Ramos (cell line): ENCODE results near the gene CLCN7.

Experiments used
- in situ Hi-C: fragments of 300-500 bp; cut with MboI; formaldehyde crosslinking; loops from one replicate; pipeline ENCODE4 v1.14.3; 2022; ENCODE audit warnings: low sequenced_read_pairs; ENCODE audit not compliant: unreplicated experiment

CLCN7 gene, protein sequence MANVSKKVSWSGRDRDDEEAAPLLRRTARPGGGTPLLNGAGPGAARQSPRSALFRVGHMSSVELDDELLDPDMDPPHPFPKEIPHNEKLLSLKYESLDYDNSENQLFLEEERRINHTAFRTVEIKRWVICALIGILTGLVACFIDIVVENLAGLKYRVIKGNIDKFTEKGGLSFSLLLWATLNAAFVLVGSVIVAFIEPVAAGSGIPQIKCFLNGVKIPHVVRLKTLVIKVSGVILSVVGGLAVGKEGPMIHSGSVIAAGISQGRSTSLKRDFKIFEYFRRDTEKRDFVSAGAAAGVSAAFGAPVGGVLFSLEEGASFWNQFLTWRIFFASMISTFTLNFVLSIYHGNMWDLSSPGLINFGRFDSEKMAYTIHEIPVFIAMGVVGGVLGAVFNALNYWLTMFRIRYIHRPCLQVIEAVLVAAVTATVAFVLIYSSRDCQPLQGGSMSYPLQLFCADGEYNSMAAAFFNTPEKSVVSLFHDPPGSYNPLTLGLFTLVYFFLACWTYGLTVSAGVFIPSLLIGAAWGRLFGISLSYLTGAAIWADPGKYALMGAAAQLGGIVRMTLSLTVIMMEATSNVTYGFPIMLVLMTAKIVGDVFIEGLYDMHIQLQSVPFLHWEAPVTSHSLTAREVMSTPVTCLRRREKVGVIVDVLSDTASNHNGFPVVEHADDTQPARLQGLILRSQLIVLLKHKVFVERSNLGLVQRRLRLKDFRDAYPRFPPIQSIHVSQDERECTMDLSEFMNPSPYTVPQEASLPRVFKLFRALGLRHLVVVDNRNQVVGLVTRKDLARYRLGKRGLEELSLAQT

DNA sequence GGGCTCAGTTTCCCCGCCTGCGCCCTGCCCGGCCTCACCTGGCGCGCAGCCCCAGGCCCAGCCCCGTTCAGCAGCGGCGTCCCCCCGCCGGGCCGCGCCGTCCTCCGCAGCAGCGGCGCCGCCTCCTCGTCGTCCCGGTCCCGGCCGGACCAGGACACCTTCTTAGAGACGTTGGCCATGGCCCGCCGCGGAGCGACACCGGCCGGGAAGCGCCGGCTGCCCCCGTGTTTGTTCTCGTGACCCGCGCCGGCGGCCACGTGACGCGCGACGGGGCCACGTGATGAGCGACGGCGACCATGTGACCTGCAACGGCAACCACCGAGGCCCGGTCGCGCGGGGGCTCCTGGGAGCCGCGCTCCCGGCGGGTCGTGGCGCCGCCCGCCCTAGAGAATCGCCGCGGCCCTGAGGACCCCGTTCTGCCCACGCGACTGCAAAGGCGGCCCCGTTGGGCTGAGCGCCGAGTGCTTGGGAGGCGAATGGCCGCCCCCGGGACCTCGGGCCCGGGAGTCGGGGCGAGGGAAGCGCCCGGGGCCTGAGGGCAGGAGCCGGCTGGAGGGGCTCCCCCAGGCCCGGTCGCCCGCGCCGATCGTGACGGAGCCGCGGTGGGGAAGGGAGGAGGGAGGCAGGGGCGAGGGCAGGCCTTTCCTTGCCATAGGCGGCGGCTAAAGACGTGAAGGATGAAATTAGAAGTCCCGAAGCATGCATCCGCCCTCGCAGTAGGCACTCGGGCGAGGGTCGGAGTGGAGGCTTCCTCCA, at the start of gene CLCN7:
Gene CLCN7, minus strand, starts transcription at position 233 of the 756 bp plus-strand sequence. Its CDS starts 54 bp downstream, at position 179.
- in situ Hi-C loops, result no loop called here

DNA sequence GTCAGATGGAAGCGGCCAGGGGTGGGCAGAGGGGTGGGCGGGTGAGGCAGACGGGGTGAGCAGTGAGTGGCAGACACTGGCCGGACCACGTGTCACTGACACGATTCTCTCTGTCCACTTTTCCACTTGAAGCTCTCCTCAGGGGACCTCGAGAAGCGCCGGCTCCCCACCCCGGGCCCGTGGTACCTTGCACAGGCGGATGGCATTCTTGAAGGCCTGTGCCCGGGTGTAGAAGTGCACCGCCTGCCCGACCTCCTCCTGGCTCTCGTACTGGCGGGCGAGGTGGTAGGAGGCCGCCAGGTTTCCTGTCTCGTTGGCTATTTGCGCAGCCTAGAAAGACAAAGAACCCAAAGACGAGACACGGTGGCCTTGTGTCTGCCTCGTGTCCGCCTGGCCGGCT, 49.5 kb upstream of the CLCN7 start:
- in situ Hi-C loops, result no loop called here

DNA sequence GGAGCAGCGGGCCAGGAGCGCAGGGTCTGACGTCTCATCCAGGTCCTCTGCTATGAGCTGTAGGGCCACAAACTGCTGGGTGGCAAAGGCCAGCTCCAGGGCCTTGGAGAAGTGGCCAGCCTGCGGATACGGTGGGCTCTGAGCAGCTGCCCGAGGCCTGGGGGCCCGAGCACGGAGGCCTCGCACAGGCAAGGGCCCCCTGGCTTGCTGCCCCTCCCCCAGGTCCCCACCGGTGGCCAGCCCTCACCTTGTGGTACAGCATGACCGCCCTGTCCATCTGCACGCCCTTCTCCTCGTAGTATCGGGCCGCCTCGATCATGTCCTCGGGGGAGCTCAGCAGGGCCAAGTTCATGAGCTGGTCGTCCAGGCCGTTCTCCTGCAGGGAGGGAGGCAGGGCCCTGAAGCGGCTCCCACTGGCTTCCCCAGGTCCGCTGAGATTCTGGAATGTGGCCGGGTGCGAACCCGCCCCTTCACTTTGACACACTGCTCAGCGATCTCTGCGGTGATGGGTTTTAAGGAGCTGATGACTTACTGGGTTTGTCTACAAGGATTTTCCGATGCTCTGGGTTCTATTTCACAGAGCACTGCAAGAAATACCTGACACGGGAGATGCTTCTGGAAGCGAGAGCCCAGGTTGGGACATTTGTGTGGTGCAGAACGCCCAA, 48.9 kb upstream of the CLCN7 start:
- in situ Hi-C loops, result no loop called here

- in situ Hi-C loops, result no loop called here
These were observed 45.6 kb upstream of the CLCN7 start for GRCh38 chr16:1520461-1520860.

GRCh38 chr16:1519831-1520230, 45.0 kb upstream of the CLCN7 start:
- in situ Hi-C loops, result no loop called here

DNA sequence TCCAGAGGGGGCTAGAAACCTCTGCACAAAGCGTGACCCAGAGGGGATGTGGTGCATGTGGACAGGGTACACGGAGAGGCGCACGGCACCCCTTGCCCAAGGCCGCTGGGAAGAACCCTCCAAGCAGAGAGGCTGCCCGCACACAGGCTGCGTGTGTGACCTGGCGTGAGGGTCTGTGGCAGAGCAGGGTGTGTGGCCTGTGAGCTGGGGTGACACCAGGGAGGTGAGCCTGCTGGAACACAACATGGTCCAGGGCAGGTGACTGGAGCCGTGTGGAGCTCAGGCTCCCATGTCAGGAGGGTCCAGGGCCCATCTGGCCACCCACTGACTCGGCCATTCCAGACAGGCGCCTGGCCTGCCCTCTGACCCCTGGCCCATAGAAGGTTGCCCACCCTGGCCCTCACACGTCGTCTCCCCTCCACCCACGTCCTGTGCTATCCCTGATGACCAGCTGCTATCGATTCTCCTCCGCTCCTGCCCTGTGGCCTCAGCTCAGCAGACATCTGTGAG, 43.9 kb upstream of the CLCN7 start:
- in situ Hi-C loops, result no loop called here

- in situ Hi-C loops, result no loop called here
These were observed 39.7 kb upstream of the CLCN7 start for GRCh38 chr16:1514507-1514906.

GRCh38 chr16:1512774-1513173, 37.9 kb upstream of the CLCN7 start:
- in situ Hi-C loops, result no loop called here

DNA sequence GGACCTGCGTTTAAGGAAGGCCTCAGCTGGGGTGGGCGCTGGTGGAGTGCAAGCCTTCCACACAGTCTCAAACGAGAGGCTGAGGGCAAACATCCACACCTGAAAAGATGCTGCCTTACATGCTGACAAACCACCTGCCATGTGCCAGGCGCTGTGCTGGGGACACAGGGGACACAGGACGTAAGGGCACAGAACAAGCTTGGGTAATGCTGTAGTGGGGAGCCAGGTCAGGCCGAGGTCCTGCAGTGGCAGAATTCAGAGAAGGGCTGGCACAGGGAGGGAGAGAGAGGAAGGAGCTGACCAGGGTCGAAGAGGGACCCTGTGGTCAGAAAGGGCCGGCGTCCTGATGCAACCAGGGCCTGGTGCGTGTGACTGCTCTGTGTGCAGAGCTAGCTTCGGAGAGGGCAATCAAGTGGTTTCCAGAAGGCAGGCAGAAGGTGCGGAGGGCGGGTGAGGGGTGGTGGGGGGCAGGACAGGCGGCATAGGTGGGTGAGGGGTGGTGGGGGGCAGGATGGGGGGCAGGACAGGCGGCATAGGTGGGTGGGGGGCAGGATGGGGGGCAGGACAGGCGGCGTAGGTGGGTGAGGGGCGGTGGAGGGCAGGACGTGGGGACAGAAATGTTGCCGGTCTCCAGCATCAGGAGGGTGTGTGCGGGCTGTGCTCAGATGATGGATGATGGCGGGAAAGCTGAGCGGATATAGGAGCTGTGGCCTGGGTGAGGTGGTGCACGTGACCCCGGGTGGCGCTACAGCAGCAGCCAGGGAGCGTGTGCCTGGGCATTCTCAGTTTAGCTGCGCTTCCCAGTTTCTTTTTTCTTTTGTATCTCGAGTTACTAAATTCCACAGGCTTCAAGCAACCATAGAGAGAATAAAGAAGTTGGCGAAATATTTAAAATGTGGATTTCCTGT, 37.1 kb upstream of the CLCN7 start:
- in situ Hi-C loops, result no loop called here

GRCh38 chr16:1510941-1511351, 36.1 kb upstream of the CLCN7 start:
- in situ Hi-C loops, result no loop called here

- in situ Hi-C loops, result no loop called here
These were observed 35.4 kb upstream of the CLCN7 start for GRCh38 chr16:1510272-1510671.

- in situ Hi-C loops, result no loop called here
These were observed 34.7 kb upstream of the CLCN7 start for GRCh38 chr16:1509307-1510221.

DNA sequence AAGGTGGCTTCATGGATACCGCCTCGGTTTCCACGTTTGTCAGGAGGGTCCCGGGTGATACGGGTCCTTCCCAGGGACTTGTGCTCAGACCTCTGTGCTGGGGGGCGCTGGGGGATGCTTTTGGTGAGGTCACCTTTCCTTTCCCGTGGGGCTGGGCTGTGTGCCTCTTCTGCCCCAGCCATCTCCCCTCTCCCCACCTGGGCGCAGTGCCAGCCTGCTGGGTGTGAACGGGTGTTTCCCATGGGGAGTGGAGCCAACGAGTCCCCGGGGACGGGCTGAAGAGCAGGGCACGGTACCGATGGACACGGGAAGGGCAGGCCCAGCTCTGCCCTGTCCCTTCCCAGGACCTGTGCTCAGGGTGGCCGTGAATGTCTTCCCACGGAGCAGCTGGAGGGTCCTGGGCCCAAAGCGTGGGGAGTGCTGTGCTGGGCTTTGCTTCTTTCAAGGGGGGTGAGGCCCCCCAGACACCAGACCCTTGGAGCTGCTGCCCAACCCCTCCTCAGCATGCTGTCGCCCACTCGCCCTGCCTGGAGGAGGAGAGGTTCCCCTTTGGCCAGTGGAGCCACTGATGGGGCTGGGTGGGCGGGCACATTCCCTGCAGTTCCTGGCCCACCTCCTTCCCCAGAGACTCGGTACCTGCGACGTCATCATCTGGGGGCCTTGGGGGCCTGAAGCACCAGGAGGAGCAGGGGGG, 33.8 kb upstream of the CLCN7 start:
- in situ Hi-C loops, result no loop called here

- in situ Hi-C loops, result no loop called here
These were observed 31.8 kb upstream of the CLCN7 start for GRCh38 chr16:1506494-1507213.

DNA sequence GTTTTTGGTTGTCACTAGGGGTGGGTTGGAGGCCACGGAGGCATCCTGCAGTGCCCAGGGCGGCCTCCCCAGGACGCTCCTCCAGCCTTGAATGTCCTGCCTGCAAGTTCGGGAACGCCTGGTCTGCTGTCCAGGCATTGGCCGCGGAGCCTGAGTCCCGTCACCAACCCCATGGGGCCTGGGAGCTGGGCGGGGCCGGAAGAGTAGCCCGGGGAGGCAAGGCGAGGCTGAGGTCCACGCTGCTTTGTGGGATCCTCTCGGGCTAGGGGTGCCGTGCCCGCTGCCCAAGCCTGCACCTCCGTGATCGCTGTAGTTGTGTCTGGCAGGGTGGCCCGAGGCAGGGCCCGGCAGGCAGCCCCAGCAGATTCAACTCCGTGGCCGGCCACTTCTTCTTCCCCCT, 31.1 kb upstream of the CLCN7 start:
- in situ Hi-C loops, result no loop called here

DNA sequence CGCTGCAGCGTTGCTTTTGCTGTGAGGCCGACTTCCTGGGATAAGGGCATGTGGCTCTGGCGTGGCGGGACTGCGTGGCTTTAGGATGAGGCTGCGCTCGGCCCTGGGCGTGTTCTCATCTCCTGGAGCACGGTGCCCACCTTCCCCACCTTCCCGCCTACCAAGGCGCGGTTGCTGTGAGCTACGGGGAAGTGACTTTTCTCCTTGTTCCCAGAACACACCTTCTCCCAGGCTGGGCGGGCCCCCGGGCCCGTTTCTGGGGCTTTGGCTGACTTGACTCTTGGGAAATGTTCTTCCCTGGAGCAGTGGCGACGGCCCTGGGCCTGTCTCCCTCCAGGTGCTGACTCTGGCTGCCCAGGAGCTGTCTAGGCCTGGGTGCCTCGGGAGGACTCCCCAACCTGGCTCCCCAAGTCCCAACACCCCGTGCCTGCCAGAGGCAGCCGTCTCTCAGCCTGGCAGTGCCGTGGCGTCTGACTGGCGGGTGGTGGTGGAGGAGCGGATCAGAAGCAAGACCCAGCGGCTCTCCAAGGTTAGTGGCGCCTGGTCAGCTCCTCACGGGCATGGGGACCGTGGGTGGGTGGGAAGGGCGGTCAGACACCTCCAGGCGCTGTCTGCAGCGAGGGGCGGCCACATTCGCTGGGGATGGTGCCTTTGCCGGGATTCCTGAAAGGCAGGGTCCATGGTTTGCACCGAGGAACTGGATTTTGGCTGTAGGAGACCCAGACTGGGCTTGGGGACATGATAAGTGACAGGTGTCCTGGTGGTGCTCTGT, 30.4 kb upstream of the CLCN7 start:
- in situ Hi-C loops, result no loop called here
